OCI-LY1 (cell line): Measurements from ENCODE around the gene HDAC9.

ENCODE experiments used
- EZH2 ChIP-seq: fragments of 200-600 bp; sonication (generic), shearing (Covaris generic); IDR thresholded peaks from 2 replicates; pipeline ENCODE4 v1.8.0; 2017; ENCODE audit warnings: borderline replicate concordance, mixed run types, mild to moderate bottlenecking, antibody characterized with exemption, low read length, moderate library complexity, mixed read lengths
- TF ChIP-seq, protein P1 (sequence below): fragments of 200-600 bp; sonication (generic), shearing (Covaris generic); IDR thresholded peaks from 2 replicates; pipeline ENCODE4 v1.5.1; 2017; ENCODE audit warnings: mild to moderate bottlenecking, antibody characterized with exemption, low read length, moderate library complexity, mixed read lengths

DNA sequence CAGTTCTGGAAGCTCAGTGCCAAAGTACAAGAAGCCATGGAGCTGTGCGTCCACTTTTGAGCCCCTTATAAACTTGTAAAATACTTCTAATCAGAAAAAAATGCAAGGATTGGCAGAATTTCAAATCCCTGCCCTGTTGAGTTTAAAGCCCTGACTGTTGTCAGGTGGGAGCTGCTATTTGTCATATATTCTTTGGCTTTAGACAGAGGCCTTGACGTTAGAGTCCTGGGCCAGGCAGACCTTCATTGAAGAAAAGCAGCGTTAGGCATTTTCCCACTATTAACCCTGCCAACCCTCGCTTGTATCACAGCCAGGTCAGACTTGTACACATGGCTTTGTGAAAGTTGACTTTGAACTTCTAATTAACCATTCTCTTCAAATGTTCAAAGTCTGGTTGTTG lies 466.5 kb downstream of the HDAC9 start:
- TF ChIP-seq, protein P1, sequence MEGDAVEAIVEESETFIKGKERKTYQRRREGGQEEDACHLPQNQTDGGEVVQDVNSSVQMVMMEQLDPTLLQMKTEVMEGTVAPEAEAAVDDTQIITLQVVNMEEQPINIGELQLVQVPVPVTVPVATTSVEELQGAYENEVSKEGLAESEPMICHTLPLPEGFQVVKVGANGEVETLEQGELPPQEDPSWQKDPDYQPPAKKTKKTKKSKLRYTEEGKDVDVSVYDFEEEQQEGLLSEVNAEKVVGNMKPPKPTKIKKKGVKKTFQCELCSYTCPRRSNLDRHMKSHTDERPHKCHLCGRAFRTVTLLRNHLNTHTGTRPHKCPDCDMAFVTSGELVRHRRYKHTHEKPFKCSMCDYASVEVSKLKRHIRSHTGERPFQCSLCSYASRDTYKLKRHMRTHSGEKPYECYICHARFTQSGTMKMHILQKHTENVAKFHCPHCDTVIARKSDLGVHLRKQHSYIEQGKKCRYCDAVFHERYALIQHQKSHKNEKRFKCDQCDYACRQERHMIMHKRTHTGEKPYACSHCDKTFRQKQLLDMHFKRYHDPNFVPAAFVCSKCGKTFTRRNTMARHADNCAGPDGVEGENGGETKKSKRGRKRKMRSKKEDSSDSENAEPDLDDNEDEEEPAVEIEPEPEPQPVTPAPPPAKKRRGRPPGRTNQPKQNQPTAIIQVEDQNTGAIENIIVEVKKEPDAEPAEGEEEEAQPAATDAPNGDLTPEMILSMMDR: no peak
- no peak for TF ChIP-seq EZH2
